Kidney glomerular epithelial cell (primary cell): ENCODE measurements around the gene RFC4.
"Not testable (repeated sequence)": the region's sequence is repeated elsewhere in the genome, so short reads cannot be mapped to it uniquely, and the experiment has no call there.

Source experiments
- DNase-seq: peaks from one replicate; lab custom pipeline; 2025; lab: John Stamatoyannopoulos, UW

The RFC4 gene

DNA sequence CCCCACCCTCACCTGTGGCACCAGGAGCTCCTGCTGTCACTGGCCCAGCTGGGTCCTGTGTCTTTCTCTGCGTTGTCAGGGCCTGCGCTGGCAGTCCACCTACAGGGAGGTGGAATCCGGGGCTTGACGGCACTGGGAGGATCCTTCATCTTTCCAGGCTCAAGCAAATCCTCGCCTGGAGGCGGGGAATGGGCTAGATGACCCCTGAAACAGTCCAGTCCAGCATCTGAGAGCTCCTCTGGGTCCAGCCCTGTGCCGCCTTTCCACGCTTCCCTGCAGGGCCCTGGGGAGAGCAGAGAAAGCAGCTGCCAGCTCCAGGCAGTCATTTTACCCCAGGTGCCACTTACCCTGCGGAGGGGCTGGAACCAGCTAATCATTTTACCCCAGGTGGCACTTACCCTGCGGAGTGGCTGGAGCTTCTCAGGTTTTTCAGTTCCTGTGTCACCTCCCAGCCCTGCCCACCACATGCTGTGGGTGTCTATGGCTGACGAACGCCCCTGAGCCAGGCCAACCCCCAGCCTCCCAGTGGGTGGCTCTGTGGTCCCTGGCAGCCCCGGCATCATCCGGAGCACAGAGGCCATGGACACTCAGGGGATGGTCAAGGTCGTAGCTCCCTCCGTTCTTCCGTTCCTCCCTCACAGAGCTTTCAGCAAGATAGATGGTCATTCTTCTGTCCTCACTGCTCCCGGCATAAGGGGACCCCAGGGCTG lies 18.3 kb upstream of the RFC4 start:
- DNase-seq, result no peak

DNA sequence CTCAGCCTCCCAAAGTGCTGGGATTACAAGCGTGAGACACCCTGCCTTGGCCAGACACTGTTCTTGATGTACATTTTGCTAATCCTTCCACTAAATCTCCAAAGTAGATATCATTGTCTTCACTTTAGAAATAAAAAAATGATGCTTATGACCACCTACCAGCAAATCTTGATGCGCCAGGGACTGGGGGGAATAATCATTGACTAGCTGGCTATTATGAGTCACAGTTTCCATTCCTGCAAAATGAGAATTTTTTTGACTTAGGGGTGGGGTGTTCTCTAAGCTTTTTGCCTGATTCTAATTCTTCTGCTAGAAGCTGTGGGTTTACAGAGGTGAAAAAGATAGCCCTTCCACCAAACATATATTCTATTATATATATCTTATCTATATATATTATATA lies 17.1 kb upstream of the RFC4 start:
- peak; percentile 1 for DNase-seq

GRCh38 chr3:186822388-186822759 lies 16.1 kb upstream of the RFC4 start:
- DNase-seq, result not testable (repeated sequence)

DNA sequence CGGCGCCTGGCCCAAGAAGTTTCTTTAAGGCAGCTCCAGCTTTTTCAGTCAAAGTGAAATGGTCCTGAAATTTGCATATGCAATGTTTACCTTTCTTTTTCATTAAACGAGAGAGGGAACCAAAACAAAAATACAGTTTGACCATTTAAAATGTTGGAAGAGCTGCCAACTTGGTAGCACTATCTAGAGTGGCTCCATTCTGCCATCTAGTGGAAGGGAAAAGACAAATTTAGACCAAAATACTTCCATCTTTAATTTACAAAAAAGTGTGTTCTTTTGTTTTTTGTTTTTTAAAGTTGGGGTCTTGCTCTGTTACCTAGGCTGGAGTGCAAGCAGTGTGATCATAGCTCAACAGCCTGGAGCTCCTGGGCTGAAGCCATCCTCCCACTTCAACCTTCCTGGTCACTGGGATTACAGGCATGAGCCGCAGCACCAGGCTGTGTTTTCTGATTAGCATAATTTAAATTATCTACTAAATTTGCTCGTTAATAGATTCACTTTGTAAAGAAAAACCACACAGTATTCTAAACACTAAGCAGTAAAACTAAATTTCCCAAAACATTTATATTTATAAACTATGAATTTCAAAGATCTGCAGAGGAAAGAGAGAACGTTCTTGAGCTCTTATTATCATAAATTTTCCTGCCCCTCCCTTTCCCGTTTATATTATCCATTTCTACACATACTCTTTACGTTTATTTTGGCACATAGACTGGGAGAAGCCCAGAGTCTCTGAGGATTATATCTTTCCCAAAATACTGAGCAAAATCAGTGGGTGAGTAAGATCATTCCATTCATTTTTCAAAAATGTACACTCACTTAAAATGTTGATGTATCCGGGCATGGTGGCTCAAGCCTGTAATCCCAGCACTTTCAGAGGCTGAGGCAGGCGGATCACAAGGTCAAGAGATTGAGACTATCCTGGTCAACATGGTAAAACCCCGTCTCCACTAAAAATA lies 15.4 kb upstream of the RFC4 start:
- peak; percentile 50 for DNase-seq

DNA sequence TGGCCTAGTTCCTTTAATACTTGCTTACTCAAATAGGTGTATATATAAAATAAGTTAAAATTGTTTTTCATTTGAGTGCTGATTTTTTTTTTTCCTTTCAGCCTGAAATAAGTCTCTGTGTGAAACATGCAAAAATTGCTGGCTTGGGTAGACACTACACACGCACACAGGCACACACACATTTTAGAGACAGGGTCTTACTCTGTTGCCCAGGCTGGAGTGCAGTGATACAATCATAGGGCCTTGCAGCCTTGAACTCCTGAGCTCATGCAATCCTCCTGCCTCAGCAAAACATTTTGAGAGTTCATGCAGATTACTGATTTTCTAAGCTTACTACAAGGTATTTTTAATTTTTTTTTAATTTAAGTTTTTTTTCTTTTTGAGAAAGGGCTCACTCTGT lies 12.7 kb upstream of the RFC4 start:
- no peak for DNase-seq

GRCh38 chr3:186818516-186818915 lies 12.2 kb upstream of the RFC4 start:
- DNase-seq, result no peak

GRCh38 chr3:186815435-186815834 lies 9.2 kb upstream of the RFC4 start:
- peak; percentile 6 for DNase-seq

- DNase-seq, result no peak
These were observed 7.8 kb upstream of the RFC4 start for GRCh38 chr3:186814100-186814499.

DNA sequence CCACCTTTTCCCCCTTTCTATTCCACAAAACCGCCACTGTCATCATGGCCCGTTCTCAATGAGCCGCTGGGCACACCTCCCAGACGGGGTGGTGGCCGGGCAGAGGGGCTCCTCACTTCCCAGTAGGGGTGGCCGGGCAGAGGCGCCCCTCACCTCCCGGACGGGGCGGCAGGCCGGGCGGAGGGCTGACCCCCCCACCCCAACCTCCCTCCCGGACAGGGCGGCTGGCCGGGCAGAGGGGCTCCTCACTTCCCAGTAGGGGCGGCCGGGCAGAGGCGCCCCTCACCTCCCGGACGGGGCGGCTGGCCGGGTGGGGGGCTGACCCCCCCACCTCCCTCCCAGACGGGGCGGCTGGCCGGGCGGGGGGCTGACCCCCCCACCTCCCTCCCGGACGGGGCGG lies 5.0 kb upstream of the RFC4 start:
- DNase-seq, result not testable (repeated sequence)

GRCh38 chr3:186810336-186810996 lies 4.2 kb upstream of the RFC4 start:
- DNase-seq, result no peak

DNA sequence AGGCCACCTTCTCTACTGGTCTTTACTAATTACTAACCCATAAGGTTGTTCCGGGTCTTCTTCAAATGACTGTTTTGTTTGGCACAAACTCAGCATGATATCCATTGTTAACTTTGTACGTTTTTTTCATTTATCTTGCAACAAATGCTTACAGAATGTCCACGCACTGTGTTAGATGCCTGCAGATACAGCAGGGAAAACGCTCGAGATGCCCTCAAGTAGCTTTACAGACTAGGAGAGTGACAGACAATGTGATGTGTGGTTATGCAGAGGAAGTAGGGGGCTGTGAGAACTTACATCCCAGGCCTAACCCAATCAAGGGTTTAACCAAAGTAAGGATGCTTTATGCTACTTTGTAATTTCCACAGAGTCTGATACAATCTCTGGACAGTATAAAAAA lies 949 bp upstream of the RFC4 start:
- DNase-seq, result no peak

DNA sequence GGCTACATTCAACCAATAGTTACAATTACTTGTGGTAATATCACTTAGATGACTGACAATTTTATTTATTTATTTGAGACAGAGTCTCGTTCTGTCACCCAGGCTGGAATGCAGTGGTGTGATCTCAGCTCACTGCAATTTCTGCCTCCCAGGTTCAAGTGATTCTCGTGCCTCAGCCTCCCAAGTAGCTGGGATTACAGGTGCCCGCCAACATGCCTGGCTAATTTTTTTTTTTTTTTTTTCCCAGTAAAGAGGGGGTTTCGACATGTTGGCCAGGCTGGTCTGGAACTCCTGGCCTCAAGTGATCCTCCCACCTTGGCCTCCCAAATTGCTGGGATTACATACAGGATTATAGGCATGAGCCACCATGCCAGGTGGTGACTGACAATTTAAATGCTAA lies 2.8 kb downstream of the RFC4 start:
- not testable (repeated sequence) for DNase-seq

GRCh38 chr3:186802701-186803100 lies 3.6 kb downstream of the RFC4 start:
- DNase-seq, result no peak

DNA sequence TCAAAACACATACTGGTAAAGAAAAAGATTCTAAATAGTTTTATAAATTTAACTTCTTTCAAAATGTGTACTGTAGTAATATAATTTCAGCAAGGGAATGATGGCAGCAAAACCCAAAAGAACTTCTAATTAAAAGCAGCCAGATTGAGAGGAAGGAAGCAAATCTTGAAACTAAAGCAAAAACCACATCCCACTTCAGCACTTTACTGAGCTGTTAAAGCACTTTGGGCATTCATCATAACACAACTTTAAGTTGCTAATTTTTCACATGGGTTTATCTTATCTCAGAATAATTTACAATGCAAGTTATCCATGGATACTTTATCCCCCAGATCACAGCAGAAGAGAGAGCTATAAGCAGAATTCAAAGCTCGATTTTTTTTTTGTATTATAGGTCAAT lies 6.0 kb downstream of the RFC4 start:
- no peak for DNase-seq

DNA sequence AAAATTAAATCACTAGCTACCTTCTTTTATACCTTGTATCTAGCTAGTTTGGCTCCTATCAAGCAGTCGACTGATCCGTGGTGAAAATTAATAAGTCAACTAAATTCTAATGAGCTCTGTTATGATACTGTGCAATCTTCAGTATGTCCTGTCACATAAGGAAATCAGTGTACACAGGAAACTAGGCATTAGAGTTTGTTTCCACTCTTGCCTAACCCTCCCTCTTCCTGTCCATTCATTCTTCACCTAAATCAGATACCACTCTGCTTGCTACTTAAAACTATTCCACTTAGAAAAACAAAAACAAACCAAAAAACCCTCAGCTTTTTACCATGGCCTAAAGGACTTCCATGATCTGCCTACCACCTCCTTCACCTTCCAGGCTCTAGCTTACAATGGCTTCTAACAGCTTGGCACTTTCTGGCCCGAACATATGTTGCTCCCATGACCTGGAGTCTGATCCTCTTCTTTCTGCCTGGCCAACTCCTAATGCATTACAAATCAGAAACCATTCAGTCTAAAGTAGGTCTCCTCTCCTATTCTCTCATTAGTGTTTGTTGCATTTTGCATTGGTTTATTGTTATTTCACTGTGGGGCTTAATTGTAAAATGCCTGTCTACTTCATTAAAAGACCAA lies 7.9 kb downstream of the RFC4 start:
- DNase-seq, result no peak

DNA sequence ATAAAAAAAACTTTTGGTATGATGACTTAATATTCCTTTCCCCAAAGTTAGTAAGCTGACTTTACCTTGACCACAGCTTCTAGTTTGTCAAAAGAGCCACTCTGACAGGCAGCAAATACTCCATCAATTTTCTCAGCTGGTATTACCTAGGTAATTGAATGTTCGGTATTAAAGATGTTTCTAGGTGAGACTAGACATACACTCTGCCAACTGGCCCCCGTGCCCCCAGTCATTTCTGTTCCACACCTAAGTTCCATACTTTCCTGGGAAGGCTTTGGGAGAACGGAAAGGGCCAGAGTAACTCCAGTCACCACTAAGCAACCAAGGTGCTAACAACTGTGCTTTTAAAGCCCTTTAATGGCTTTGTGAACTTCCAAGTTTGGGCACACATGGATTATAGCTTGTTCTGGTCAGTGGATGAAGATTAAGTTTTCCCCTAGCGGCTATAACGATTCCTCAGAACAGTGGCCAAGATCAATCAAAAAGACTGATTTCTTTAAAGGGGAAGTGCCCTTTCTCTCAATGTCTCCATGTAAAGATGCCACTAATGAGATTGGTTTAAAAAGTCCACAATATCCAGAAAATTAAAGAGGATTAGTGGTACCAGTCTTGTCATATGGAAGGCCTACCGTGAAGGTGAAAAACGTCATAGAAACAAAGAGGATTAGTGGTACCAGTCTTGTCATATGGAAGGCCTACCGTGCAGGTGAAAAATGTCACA lies 15.9 kb downstream of the RFC4 start:
- DNase-seq, result no peak

DNA sequence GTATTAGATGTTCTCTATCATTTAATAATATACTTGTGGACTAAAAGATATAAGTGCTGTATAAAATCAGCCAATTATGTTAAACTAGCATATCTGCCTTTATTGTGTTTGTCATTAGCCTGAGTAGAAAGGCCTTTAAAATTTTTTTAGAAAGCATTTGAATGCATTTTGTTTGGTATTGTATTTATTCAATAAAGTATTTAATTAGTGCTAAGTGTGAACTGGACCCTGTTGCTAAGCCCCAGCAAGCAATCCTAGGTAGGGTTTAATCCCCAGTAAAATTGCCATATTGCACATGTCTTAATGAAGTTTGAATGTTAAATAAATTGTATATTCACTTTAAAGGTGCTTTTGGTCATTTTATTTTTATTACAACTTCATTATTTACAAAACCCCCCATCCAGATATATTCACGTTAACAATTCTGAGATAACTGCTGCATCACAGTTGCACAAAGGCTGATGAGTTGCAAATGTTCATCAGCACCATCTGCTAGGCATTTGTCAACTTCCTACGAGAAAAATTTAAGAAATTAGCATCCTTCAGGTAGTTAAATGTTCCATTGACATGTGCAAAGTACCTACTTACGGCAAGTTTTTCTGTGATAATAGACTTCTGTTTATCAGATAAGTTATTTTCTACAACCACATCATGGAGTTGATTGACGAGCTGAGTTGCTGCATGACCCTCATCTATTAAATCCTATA lies 16.6 kb downstream of the RFC4 start:
- DNase-seq, result no peak

GRCh38 chr3:186788482-186789370 lies 17.6 kb downstream of the RFC4 start:
- no peak for DNase-seq

GRCh38 chr3:186787642-186788481 lies 18.4 kb downstream of the RFC4 start:
- DNase-seq, result no peak
